ENCODE data around the gene LPIN3. TPM values are rescaled to one million over a fixed set of nuclear protein-coding genes. Genes with fewer than 3 reads are reported as not detected.
A peak's percentile ranks its signal among the peaks of the same experiment; 100 is the strongest.

The LPIN3 gene, protein sequence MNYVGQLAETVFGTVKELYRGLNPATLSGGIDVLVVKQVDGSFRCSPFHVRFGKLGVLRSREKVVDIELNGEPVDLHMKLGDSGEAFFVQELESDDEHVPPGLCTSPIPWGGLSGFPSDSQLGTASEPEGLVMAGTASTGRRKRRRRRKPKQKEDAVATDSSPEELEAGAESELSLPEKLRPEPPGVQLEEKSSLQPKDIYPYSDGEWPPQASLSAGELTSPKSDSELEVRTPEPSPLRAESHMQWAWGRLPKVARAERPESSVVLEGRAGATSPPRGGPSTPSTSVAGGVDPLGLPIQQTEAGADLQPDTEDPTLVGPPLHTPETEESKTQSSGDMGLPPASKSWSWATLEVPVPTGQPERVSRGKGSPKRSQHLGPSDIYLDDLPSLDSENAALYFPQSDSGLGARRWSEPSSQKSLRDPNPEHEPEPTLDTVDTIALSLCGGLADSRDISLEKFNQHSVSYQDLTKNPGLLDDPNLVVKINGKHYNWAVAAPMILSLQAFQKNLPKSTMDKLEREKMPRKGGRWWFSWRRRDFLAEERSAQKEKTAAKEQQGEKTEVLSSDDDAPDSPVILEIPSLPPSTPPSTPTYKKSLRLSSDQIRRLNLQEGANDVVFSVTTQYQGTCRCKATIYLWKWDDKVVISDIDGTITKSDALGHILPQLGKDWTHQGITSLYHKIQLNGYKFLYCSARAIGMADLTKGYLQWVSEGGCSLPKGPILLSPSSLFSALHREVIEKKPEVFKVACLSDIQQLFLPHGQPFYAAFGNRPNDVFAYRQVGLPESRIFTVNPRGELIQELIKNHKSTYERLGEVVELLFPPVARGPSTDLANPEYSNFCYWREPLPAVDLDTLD
- total RNA-seq: 100 to 1,000 TPM in 3 of 4 donors, 10 to 100 TPM in 1; 85.0 to 320 (median 222) TPM

DNA sequence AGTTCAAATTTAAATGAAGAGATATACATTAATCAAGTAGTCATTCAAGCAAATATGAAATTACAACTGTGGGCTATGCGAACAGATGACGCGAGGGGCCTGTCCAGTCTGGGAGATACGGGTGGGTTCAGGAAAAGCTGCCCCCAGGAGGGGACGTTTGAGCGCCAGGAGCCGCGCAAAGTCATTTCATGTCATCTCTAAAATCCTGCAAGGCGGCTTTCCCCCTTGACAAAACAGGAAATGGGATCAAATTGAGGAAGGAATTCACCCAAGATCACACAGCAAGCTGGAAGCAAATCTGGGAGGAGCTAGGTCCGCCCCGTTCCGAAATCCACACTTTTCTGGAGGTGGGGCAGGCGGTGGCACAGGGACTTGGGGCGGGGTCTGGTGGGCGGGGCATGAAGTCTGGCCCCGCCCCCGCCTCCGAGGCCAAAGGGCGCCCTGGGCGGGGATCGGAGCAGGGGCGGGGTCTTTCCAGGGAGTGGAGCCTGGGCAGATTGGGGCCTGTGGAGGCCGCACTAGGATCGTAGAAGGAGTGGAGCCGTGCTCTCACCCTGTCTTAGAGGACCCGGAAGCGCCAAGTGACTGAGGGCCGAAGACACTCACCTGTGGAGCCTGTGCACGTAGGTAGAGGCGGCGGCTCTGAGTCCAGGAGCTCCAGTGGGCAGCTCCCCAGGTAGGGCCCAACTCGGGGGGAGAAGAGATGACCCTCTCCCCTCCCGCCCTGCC is at the start of gene LPIN3:
Gene LPIN3, plus strand, starts transcription at position 495 of the 729 bp plus-strand sequence. CDS start 4,983 bp downstream, outside the sequence.
- peak; percentile 55 to 97 (median 92) for DNase-seq
- Histone ChIP-seq H3K4me3 (peak within 1 kb of the TSS; percentile 28 to 59 (median 42)), H3K9me3 (no peaks in the 10 kb centered on the region), H3K36me3 (peaks cover 0 to under 1% (median 0%) of the 10 kb centered on the region in 3 donors), H3K27ac (peak within 1 kb of the TSS; percentile 27 to 98 (median 86)), H3K4me1 (peaks cover 0 to 27% (median 4%) of the 10 kb centered on the region in 4 donors), H3K27me3 (no peaks in the 10 kb centered on the region)
- TF ChIP-seq, protein P1, sequence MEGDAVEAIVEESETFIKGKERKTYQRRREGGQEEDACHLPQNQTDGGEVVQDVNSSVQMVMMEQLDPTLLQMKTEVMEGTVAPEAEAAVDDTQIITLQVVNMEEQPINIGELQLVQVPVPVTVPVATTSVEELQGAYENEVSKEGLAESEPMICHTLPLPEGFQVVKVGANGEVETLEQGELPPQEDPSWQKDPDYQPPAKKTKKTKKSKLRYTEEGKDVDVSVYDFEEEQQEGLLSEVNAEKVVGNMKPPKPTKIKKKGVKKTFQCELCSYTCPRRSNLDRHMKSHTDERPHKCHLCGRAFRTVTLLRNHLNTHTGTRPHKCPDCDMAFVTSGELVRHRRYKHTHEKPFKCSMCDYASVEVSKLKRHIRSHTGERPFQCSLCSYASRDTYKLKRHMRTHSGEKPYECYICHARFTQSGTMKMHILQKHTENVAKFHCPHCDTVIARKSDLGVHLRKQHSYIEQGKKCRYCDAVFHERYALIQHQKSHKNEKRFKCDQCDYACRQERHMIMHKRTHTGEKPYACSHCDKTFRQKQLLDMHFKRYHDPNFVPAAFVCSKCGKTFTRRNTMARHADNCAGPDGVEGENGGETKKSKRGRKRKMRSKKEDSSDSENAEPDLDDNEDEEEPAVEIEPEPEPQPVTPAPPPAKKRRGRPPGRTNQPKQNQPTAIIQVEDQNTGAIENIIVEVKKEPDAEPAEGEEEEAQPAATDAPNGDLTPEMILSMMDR (IDR thresholded peaks at IDR 0.05): peak in 1 of 6 experiments; percentile 51
- peak; percentile 90 for TF ChIP-seq POLR2A (IDR thresholded peaks at IDR 0.05)

DNA sequence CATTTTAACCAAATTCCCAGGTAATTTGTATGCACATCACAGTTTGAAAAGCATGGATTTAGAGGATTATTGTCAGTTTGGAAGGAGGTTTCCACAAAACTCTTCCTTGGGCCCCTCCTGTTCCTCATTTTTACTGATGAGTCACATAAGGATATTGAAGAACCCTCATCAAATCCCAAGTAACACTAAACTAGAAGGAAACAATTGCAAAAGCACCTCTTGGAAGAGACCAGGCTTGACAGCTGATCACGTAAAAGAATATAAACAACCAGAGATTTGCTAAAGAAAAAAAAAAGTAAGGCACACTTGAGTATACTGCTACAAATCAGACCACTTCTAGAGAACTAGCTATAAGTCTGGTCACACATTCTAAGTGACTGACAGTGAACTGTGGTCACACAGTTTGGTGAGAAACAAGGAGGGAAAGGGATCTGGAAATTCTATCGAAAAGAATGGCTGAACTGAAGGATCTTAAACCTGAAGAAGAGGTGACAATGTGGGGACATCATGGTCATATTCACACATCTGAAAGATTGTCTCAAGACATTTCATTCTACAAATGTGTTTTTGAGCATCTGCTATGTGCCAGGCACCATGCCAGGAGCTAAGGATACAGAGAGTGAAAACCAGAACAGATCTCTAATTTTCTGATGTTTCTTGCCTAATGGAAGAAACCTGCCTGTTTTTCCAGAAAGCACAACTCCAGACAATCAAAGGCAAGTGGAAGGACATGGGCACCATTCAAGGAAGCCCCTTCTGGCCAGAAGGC is 47.2 kb upstream of the LPIN3 start:
- H3K27ac ChIP-seq: peak overlapping the region in 2 of 4 donors; percentile 8
- no peak for TF ChIP-seq POLR2A (IDR thresholded peaks at IDR 0.05)
- TF ChIP-seq, protein P1 (IDR thresholded peaks at IDR 0.05): no peak
- H3K4me3 ChIP-seq: no peak overlapping the region

DNA sequence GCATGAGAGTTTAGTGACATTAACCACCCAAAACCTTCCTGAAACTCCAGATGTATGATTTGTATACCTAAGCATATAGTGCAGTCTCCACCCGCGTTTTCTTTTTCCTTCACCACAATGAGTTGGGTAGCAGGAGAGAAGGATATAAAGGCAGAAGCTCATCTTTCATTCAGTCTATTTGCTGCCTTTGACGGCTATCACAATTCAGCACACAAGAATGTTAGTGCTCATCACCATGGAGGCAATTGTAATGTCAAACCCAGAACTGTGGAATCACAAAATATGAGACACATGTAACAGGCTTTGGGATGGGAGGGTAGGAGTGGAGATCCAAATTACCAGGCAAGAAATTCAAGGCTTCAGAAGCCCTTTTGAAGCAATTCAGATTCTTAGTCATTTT is 40.7 kb upstream of the LPIN3 start:
- no peaks in the 10 kb centered on the region for H3K27me3 ChIP-seq
- TF ChIP-seq, protein P1 (IDR thresholded peaks at IDR 0.05): no peak
- TF ChIP-seq POLR2A (IDR thresholded peaks at IDR 0.05): no peak
- no peaks in the 10 kb centered on the region for H3K4me1 ChIP-seq
- H3K27ac ChIP-seq: no peak overlapping the region
- H3K4me3 ChIP-seq: no peak overlapping the region
- no peaks in the 10 kb centered on the region for H3K36me3 ChIP-seq
- no peaks in the 10 kb centered on the region for H3K9me3 ChIP-seq
- DNase-seq: no peak

More for the DNA sequence above, 47.2 kb upstream of the LPIN3 start:
- DNase-seq: no peak
- Histone ChIP-seq H3K36me3 (no peaks in the 10 kb centered on the region), H3K27me3 (no peaks in the 10 kb centered on the region), H3K4me1 (no peaks in the 10 kb centered on the region), H3K9me3 (no peaks in the 10 kb centered on the region)

DNA sequence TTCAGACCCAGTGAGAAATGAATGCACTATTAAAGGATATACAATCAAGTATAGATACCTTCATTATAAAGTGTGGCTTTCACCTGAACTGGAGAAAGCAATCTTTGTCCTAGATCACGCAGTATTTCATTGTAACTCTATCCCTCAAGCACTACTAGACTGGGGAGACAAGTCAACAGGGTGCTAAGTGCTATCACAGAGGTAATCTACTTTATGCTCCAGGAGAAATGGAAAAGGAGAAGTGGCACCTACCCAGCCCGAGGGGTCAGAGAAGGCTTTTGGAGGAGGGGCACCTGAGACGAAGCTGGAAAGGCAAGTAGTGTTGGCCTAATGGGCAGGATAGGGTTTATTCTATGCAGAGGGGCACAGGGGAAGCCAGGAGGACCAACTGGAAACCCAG is 40.2 kb upstream of the LPIN3 start:
- TF ChIP-seq, protein P1 (IDR thresholded peaks at IDR 0.05): no peak
- TF ChIP-seq POLR2A (IDR thresholded peaks at IDR 0.05): no peak
- H3K36me3 ChIP-seq: no peaks in the 10 kb centered on the region
- H3K9me3 ChIP-seq: no peaks in the 10 kb centered on the region
- H3K4me1 ChIP-seq: no peaks in the 10 kb centered on the region
- no peak for DNase-seq
- no peaks in the 10 kb centered on the region for H3K27me3 ChIP-seq
- H3K27ac ChIP-seq: no peak overlapping the region
- H3K4me3 ChIP-seq: no peak overlapping the region

Data from Peyer's patch (tissue), 4 donors.